Measurements from ENCODE around the gene CLEC16A.

The CLEC16A gene

GRCh38 chr16:11056993-11057649 is 112.8 kb downstream of the CLEC16A start:
- FAIRE-seq (no peak), DNase-seq (ENCODE audit: insufficient read length, low spot score) (no peak)
- TF ChIP-seq SPI1 (IDR thresholded peaks at IDR 0.05; ENCODE audit: low read depth, low read length) (no peak), POLR2A (IDR thresholded peaks at IDR 0.05; ENCODE audit: low read depth, low read length) (no peak), TAF1 (IDR thresholded peaks at IDR 0.05; ENCODE audit: low read depth, low read length) (no peak), POLR2AphosphoS5 (IDR thresholded peaks at IDR 0.05; ENCODE audit: low read depth, low read length) (no peak), POU2F2 (IDR thresholded peaks at IDR 0.05; ENCODE audit: low read depth, low read length) (no peak)

- DNase-seq (ENCODE audit: insufficient read length, low spot score) = no peak
- FAIRE-seq = no peak
- TF ChIP-seq TAF1 (IDR thresholded peaks at IDR 0.05; ENCODE audit: low read depth, low read length) (no peak), POU2F2 (IDR thresholded peaks at IDR 0.05; ENCODE audit: low read depth, low read length) (no peak), PAX5 (IDR thresholded peaks at IDR 0.05; ENCODE audit: insufficient read depth, low read length, severe bottlenecking) (no peak), POLR2AphosphoS5 (IDR thresholded peaks at IDR 0.05; ENCODE audit: low read depth, low read length) (no peak), POLR2A (IDR thresholded peaks at IDR 0.05; ENCODE audit: low read depth, low read length) (no peak), SPI1 (IDR thresholded peaks at IDR 0.05; ENCODE audit: low read depth, low read length) (no peak)
Observed at GRCh38 chr16:11057711-11058345, 113.5 kb downstream of the CLEC16A start.

- TF ChIP-seq POLR2A (IDR thresholded peaks at IDR 0.05; ENCODE audit: low read depth, low read length) = no peak
- TF ChIP-seq SPI1 (IDR thresholded peaks at IDR 0.05; ENCODE audit: low read depth, low read length) = no peak
- TF ChIP-seq TAF1 (IDR thresholded peaks at IDR 0.05; ENCODE audit: low read depth, low read length) = no peak
- no peak for TF ChIP-seq POU2F2 (IDR thresholded peaks at IDR 0.05; ENCODE audit: low read depth, low read length)
- TF ChIP-seq POLR2AphosphoS5 (IDR thresholded peaks at IDR 0.05; ENCODE audit: low read depth, low read length) = no peak
- TF ChIP-seq PAX5 (IDR thresholded peaks at IDR 0.05; ENCODE audit: insufficient read depth, low read length, severe bottlenecking) = no peak
- DNase-seq (ENCODE audit: insufficient read length, low spot score) (no peak), FAIRE-seq (no peak)
Observed at GRCh38 chr16:11058832-11059231, 114.5 kb downstream of the CLEC16A start.

GRCh38 chr16:11059588-11059987 is 115.2 kb downstream of the CLEC16A start:
- DNase-seq (ENCODE audit: insufficient read length, low spot score) (no peak), FAIRE-seq (no peak)
- no peak for TF ChIP-seq POLR2AphosphoS5 (IDR thresholded peaks at IDR 0.05; ENCODE audit: low read depth, low read length)
- no peak for TF ChIP-seq SPI1 (IDR thresholded peaks at IDR 0.05; ENCODE audit: low read depth, low read length)
- TF ChIP-seq POLR2A (IDR thresholded peaks at IDR 0.05; ENCODE audit: low read depth, low read length) = no peak
- TF ChIP-seq PAX5 (IDR thresholded peaks at IDR 0.05; ENCODE audit: insufficient read depth, low read length, severe bottlenecking) = no peak
- no peak for TF ChIP-seq TAF1 (IDR thresholded peaks at IDR 0.05; ENCODE audit: low read depth, low read length)
- no peak for TF ChIP-seq POU2F2 (IDR thresholded peaks at IDR 0.05; ENCODE audit: low read depth, low read length)

GRCh38 chr16:11060364-11060763 is 116.0 kb downstream of the CLEC16A start:
- FAIRE-seq = no peak
- TF ChIP-seq POU2F2 (IDR thresholded peaks at IDR 0.05; ENCODE audit: low read depth, low read length) (no peak), POLR2A (IDR thresholded peaks at IDR 0.05; ENCODE audit: low read depth, low read length) (no peak), PAX5 (IDR thresholded peaks at IDR 0.05; ENCODE audit: insufficient read depth, low read length, severe bottlenecking) (no peak), SPI1 (IDR thresholded peaks at IDR 0.05; ENCODE audit: low read depth, low read length) (no peak), POLR2AphosphoS5 (IDR thresholded peaks at IDR 0.05; ENCODE audit: low read depth, low read length) (no peak), TAF1 (IDR thresholded peaks at IDR 0.05; ENCODE audit: low read depth, low read length) (no peak)
- no peak for DNase-seq (ENCODE audit: insufficient read length, low spot score)

GRCh38 chr16:11060842-11061241 is 116.5 kb downstream of the CLEC16A start:
- FAIRE-seq = no peak
- no peak for DNase-seq (ENCODE audit: insufficient read length, low spot score)
- TF ChIP-seq PAX5 (IDR thresholded peaks at IDR 0.05; ENCODE audit: insufficient read depth, low read length, severe bottlenecking) (no peak), POLR2AphosphoS5 (IDR thresholded peaks at IDR 0.05; ENCODE audit: low read depth, low read length) (no peak), POLR2A (IDR thresholded peaks at IDR 0.05; ENCODE audit: low read depth, low read length) (no peak), TAF1 (IDR thresholded peaks at IDR 0.05; ENCODE audit: low read depth, low read length) (no peak), SPI1 (IDR thresholded peaks at IDR 0.05; ENCODE audit: low read depth, low read length) (no peak)

GRCh38 chr16:11061629-11062270 is 117.4 kb downstream of the CLEC16A start:
- FAIRE-seq (no peak), DNase-seq (ENCODE audit: insufficient read length, low spot score) (no peak)
- TF ChIP-seq PAX5 (IDR thresholded peaks at IDR 0.05; ENCODE audit: insufficient read depth, low read length, severe bottlenecking) (no peak), POLR2A (IDR thresholded peaks at IDR 0.05; ENCODE audit: low read depth, low read length) (no peak), POU2F2 (IDR thresholded peaks at IDR 0.05; ENCODE audit: low read depth, low read length) (no peak), POLR2AphosphoS5 (IDR thresholded peaks at IDR 0.05; ENCODE audit: low read depth, low read length) (no peak), SPI1 (IDR thresholded peaks at IDR 0.05; ENCODE audit: low read depth, low read length) (no peak), TAF1 (IDR thresholded peaks at IDR 0.05; ENCODE audit: low read depth, low read length) (no peak)

- DNase-seq (ENCODE audit: insufficient read length, low spot score) (no peak), FAIRE-seq (no peak)
- TF ChIP-seq POU2F2 (IDR thresholded peaks at IDR 0.05; ENCODE audit: low read depth, low read length) = no peak
- TF ChIP-seq POLR2A (IDR thresholded peaks at IDR 0.05; ENCODE audit: low read depth, low read length) = no peak
- no peak for TF ChIP-seq TAF1 (IDR thresholded peaks at IDR 0.05; ENCODE audit: low read depth, low read length)
- no peak for TF ChIP-seq PAX5 (IDR thresholded peaks at IDR 0.05; ENCODE audit: insufficient read depth, low read length, severe bottlenecking)
- TF ChIP-seq POLR2AphosphoS5 (IDR thresholded peaks at IDR 0.05; ENCODE audit: low read depth, low read length) = no peak
- no peak for TF ChIP-seq SPI1 (IDR thresholded peaks at IDR 0.05; ENCODE audit: low read depth, low read length)
Observed at GRCh38 chr16:11063448-11064201, 119.3 kb downstream of the CLEC16A start.

- no peak for FAIRE-seq
- no peak for DNase-seq (ENCODE audit: insufficient read length, low spot score)
- no peak for TF ChIP-seq PAX5 (IDR thresholded peaks at IDR 0.05; ENCODE audit: insufficient read depth, low read length, severe bottlenecking)
- no peak for TF ChIP-seq POU2F2 (IDR thresholded peaks at IDR 0.05; ENCODE audit: low read depth, low read length)
- TF ChIP-seq POLR2A (IDR thresholded peaks at IDR 0.05; ENCODE audit: low read depth, low read length) = no peak
- no peak for TF ChIP-seq POLR2AphosphoS5 (IDR thresholded peaks at IDR 0.05; ENCODE audit: low read depth, low read length)
- TF ChIP-seq SPI1 (IDR thresholded peaks at IDR 0.05; ENCODE audit: low read depth, low read length) = no peak
- no peak for TF ChIP-seq TAF1 (IDR thresholded peaks at IDR 0.05; ENCODE audit: low read depth, low read length)
Observed at GRCh38 chr16:11064202-11064540, 119.8 kb downstream of the CLEC16A start.

Data from GM12891 (cell line).